Glomerular visceral epithelial cell (primary cell): Measurements from ENCODE around the gene R3HDM1.
"Not testable (repeated sequence)": the region's sequence is repeated elsewhere in the genome, so short reads cannot be mapped to it uniquely, and the experiment has no call there.

Source experiments
- DNase-seq: peaks from one replicate; pipeline ENCODE4 v3.0.0-alpha.2; 2016; ENCODE audit errors: extremely low spot score

The R3HDM1 gene

DNA sequence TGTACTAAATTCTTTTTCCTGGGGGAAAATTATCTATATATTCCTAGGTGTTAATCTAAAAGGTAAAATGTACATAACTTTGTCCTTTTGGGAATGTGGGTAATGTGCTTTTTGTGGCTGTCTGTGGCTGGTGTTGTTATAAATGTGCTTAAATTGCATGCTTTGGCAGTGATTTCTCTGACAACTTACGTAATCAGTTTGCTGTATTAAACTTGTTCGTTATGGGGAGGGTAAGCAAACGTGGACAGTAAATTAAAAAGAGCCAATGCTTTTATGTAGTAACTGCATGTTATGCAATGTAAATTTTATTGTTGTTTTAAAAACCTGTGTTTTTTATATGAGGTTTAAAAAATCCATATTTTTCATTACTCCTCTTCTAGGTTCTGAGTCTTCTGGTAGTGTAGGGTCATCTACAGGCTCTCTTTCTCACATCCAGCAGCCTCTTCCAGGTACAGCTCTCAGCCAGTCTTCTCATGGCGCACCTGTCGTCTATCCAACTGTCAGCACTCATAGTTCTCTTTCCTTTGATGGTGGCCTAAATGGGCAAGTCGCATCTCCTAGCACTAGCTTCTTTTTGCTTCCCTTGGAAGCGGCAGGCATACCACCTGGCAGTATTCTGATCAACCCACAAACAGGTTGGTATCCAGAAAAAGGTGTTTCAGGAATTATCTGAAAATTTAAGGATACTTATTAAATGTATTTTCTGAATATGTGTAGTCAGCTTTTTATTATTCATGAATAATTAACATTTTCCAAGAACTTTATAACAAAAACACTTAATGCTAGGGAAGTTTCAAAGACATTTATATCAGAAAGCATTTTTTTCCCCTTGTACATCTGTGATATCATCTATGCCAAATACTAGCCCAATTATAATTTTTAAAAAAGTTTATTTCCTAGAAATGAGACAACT, 110.1 kb downstream of the R3HDM1 start:
- DNase-seq = no peak

DNA sequence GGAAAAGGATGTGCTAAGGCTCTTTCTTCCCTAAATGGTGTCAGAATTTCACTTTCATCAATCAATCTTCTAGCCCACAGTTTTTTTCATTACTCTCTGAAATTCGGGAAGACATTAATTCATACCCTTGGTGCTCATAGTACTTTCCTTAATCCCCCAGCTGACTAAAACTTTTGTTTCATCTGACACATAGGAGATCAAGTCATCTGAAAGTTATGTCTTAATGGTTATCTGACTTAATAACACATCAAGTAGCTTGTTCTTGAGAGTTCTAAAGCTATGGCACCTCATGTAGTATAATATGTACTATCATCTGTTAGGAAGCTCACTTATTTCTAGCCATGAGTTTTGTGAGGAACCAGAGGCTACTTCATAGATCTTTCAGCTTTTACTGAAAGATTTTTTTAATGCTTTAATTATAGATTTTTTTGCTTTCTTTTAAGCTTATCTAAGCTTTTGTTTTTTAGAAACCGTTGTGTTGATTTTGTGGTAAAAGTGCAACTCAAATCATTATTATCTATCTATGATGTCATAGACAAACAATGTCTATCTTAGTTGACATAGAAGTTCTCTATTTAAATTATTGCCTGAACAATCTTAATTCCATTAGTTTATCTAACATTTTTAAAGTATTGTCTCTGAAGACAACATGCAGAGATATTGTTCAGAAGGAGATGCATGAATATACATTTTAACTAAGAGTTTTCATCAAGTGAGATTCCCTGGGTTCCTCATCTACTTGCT, 116.7 kb downstream of the R3HDM1 start:
- DNase-seq = no peak

DNA sequence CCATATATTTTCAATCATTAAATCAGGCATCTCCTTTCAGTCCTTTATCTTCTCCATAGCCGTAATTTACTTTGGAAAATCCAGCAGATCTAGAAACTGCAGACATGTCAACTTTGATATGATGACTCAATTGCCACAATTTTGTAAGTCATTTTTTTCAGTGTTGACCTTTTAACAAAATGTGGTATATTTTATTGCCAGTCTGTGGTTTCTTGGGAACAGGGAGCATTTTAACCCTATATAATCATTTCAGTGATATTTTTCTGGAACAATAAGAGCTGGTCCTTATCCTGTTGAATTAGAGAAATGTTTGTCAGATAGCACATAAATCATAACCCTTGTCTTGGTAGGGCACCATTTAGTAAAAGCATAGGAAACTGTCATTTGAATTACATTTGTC, 119.4 kb downstream of the R3HDM1 start:
- peak; percentile 7 for DNase-seq

DNA sequence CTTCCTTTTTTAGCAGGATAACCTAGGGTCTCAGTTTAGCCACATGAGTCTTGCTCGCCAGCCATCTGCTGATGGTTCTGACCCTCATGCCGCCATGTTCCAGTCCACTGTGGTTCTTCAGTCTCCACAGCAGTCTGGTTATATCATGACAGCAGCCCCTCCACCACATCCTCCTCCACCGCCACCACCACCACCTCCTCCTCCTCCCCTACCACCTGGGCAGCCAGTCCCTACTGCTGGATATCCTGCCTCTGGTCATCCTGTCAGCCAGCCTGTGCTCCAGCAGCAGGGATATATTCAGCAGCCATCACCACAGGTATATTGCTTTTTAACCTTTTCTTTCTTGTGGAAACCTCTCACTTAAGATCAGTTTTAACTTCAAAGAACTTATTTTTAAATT, 120.4 kb downstream of the R3HDM1 start:
- DNase-seq = no peak

DNA sequence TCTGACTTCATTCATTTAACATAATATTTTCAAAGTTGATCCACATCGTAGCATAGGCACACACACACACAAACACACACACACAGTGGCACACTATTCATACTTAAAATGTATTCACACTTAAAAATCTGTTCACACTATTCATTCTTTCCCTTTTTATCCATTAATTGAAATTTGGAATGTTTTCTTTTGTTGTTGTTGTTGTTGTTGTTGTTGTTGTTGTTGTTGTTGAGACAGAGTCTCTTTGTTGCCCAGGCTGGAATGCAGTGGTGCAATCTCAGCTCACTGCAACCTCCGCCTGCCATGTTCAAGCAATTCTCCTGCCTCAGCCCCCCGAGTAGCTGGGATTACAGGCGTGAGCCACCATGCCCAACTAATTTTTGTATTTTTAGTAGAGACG, 123.0 kb downstream of the R3HDM1 start:
- DNase-seq = not testable (repeated sequence)

DNA sequence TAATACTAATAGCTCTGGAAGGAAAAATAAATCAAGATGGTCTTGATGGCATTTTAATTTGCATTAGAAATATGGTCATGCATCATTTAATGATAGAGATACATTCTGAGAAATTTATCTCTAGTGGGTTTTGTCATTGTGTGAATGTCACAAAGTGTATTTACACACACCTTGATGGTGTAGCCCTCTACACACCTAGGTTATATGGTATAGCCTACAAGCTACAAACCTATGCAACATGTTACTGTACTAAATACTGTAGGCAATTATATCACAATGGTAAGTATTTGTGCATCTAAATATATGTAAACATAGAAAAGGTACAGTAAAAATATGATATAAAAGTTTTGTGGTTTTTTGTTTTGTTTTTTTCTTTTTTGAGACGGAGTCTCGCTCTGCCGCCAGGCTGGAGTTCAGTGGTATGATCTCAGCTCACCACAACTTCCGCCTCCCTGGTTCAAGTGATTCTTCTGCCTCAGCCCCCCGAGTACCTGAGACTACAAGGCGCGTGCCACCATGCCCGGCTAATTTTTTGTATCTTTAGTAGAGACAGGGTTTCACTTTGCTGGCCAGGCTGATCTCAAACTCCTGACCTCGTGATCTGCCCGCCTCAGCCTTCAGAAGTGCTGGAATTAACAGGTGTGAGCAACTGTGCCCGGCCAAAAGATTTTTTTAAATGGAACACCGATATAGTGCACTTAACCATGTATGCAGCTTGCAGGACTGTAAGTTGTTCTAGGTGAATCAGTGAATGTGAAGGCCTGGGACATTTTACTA, 126.7 kb downstream of the R3HDM1 start:
- DNase-seq = no peak

DNA sequence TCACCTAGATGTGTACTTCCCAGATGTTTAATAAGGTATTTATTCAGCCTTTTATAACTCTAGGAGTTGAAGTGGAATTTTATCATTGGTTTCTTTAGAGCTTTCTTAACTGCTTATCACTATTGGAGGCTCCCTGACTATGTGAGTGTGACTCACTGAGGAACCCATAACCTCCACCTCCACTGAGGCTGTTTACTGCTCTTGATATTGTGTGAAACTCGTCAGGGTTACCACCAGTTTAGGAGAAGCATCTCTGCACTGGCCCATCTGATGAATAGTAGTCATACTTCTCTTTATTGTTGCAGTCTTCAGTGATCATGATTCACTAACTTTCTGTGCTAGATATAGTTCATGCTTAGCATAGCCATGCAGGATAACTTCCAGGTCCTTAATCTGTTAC, 130.8 kb downstream of the R3HDM1 start:
- no peak for DNase-seq

DNA sequence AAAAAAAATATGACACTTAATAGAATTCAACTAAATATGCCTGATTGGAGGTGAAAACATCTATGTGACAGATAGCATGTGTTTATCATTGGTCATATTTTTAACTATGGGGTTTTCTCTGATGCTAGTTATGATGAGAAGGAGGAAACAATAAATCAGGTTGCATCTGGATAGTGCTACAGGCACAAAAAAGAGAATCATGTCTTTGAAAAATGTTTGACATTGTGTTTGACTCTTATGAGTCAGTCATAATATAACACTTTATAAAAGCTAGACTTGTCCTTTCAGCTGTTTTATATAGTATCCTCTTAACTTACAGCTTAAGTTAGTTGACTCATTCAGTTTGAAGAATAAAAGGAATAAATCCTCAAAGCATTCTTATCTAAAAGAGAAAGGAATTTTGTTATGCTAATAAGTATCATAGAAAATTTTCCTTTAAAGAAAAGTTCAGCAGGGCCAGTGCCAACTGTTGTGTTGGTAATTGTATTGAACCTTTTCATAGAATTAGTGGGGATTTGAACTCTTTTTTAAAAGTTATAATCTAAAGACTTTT, 131.9 kb downstream of the R3HDM1 start:
- no peak for DNase-seq

DNA sequence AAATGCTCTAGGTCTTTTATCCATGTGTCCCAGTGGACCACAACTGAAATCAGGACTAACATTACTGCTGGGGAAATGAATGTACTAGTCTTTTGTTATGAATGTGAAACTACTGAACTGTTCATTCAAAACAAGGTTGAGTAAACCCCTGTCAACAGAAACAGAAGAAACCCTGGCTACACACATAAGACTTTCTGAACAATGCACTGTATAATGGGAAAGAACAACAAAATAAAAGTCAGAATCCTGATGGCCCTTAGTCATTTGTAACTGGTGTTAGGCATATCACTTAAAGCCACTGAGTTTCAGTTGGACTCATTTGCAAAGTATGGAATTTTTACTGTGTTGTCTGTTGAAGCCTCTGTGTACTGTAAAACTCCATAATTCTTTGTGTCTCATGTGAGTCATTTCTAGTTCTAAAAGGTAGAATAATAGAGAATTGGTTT, 133.4 kb downstream of the R3HDM1 start:
- DNase-seq = no peak

DNA sequence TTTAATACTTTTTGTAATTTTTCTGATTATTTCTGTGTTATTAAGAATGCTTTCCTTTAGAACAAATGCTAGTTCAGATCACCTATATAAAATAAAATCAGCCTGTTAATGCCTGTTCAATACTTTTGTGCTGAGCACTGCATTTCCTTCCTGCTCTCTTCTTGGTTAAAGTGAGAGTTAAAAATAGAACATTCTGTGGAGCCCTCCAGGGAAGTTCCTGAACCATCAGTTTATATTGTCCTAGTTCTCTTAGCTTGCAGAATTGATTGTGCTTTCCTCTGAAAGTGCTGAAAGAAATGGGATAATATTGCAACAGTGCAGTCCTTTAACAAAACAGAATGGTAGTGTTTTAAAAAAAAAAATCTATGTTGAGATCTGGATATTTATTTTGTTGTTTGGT, 135.8 kb downstream of the R3HDM1 start:
- no peak for DNase-seq

DNA sequence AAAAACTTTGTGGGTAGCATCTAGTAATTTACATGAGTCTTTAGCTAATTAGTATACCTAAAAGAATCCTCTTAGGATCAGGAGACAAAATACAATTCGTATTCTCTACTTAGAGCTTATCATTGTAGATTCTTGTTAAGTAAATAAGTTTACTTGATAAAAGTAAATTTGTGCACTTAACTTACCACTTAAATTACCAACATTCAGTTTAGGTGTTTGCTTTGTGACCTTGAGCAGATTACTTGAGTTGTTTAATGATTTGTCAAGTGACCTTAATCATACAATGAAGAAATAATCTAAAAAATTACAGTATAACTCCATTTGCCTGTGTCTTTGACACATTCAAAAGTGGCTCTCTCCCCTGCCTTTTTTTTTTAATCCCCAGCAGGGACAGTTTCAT, 143.2 kb downstream of the R3HDM1 start:
- DNase-seq = no peak

DNA sequence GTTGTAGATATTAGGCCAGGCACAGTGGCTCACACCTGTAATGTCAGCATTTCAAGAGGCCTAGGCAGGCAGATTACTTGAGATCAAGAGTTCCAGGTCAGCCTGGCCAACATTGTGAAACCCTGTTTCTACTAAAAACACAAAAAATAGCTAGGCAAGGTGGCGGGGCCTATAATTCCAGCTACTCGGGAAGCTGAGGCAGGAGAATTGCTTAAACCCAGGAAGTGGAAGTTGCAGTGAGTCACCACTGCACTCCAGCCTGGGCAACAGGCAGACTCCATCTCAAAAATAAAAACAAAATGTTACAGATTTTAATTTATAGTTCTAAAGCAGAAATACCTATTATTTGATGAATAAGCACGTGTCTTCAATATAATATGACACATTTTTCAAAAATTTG, 144.7 kb downstream of the R3HDM1 start:
- DNase-seq = no peak

DNA sequence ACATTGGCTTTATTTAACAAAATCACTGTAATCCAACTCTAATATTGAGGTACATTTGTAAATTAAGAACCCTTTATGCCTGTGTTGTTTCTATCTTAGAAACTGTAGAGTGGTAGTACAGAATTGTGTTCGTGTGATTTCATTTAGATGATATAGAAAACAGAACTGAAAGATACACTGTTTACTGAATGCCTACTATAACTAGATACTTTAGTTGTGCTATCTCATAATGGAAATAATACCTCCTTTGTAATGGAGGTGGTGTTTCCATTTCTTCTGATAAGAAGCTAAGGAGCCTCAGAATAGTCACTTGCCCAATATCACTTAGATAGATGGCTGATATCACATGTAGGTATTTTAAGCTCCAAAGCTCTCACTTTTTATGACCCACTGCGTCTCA, 147.8 kb downstream of the R3HDM1 start:
- DNase-seq = no peak

DNA sequence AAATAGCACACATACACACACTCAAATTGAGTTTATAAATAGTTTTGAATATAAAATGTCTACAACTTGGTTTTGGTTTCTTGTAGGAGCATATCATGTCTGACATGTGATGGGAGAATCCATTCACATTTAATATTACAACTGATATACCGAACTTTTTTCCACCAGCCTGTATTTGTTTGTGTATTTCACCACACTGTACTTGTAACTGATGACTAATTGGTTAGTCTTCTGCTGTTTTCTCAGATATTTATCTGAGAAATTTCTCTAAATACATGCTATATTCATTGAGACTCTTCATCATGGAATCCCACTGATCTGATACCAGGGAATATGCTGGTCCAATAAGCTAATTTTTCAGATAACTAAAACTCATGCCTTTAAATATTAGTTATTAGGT, 154.1 kb downstream of the R3HDM1 start:
- DNase-seq = no peak

DNA sequence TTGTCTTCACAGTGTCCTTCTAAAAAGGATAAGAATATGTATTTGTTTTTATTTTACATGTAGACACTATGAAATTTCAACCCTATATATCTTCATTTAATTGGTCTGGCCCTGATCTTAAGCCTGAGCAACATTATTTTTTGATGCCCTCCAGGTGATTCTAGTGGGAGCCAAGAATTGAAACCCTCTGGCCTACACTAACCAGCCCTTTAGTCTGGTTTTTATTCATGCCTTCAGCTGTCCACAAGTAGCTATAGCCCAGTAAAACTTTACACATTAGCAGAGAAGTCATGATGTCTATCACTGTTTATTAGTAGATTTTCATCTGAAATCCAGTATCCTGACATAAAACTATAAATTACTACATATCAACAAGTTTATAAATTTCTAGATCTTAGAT, 157.7 kb downstream of the R3HDM1 start:
- no peak for DNase-seq

DNA sequence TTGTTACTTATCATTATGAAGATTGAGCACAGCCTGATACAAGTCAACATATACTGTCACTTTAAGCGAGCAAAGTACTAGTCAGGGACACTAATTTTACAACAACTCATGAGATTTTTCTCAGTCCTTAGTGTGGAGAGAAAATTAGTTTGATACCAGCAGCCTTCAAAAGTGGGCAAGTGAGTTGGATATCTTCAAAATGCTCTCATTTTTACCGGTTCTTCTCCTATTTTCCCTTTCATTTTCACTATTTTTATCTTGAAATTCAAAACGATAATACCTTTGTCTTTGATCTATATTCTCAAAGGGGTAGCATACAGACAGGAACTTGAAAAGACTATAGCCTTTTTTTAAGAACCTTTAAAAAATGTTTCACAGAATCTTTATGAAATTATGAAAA, 158.4 kb downstream of the R3HDM1 start:
- DNase-seq = no peak

DNA sequence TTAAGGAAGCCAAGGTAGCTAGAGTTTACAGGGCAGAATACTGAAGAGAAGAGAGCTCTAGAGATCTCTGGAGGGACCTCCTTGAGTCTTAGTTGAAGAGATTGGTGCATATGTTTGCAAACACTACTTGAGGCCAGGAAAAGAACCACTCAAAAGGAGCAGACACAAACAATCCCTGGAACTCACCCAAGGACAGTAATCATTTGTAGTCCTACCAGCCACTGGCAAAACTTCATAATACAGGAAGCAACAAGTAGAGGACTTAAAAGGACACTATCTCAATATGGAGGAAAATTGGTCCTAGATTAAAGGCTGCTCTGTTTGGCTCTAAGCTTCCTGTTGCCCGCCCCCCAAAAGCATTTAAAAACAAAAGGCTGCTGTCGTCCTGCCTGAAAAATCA, 163.4 kb downstream of the R3HDM1 start:
- no peak for DNase-seq

DNA sequence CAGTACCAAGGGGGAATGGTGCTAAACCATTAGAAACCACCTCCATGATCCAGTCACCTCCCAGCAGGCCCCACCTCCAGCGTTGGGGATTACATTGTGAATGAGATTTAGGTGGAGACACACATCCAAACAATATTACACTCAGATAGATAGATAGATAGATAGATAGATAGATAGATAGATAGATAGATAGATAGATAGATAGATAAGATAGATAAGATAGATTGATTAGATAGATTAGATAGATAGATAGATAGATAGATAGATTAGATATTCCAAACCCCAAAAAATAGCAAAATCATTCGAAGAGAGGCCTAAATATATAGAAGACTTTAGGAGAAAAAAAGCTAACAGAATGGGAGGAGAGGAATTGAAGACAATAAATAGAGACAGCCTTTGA, 167.6 kb downstream of the R3HDM1 start:
- no peak for DNase-seq

DNA sequence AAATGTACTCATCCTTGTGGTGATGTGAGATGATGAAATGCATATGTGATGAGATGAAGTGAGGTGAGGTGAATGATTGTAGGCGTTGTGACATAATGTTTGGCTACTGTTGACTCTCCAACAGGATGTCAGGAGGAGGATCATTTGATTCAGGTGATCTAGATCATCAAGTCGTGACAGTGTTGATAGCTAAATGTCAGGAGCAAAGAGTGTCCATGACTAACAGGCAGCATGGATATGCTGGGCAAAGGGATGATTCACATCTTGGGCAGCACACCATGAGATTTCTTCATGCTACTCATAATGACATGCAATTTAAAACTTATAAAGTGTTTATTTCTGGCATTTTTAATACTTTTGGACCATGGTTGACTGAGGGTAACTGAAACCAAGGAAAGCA, 170.2 kb downstream of the R3HDM1 start:
- peak; percentile 28 for DNase-seq

DNA sequence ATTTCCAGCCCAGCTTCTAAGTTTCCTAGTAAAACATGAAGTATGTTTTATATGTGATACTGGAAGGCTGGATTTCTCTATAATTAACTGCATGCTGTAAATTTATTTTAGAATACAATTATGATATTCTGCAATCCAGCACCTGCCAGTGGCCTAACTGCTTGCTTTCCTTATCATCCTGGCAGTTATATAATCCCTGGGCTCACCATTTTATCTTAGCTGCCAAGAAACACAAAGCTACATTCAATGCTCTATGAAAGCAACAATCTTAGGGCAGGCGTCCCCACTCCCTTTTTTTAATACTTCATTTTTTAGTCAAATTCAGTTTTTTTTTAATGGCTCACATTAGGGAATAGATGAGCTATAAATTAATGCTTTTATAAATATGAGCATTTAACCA, 172.0 kb downstream of the R3HDM1 start:
- no peak for DNase-seq

DNA sequence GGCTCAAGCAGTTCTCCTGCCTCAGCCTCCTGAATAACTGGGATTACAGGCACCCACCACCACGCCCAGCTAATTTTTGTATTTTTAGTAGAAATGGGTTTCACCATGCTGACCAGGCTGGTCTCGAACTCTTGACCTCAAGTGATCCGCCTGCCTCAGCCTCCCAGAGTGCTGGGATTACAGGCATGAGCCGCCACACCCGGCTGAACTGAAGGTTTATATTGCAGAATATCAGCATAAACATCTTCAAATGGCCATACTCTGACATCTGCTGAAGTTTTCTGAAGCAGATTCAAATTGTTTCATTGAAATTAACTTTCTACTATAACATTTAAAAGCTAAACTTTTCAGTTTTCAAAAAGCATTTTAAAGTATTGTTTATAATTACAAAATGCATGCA, 172.8 kb downstream of the R3HDM1 start:
- DNase-seq = not testable (repeated sequence)

DNA sequence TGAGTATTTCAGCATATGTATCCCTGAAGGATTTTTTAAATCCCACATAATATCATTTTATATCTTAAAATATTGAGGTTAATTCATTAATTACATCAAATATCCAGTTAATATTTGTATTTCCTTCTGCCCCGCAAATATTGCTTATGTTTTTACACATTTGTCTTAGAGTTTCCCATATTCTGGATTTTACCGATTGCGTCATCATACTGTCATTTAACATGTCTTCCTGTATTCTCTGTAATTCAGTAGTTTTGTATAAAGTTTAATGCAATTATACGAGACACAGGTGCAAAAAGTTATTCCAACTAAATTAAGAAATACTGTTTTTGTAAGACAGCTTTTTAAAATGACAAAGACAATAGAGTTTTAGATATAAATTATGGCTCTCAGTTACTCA, 176.9 kb downstream of the R3HDM1 start:
- DNase-seq = no peak
